ENCODE data around the gene OR51E1.

DNA sequence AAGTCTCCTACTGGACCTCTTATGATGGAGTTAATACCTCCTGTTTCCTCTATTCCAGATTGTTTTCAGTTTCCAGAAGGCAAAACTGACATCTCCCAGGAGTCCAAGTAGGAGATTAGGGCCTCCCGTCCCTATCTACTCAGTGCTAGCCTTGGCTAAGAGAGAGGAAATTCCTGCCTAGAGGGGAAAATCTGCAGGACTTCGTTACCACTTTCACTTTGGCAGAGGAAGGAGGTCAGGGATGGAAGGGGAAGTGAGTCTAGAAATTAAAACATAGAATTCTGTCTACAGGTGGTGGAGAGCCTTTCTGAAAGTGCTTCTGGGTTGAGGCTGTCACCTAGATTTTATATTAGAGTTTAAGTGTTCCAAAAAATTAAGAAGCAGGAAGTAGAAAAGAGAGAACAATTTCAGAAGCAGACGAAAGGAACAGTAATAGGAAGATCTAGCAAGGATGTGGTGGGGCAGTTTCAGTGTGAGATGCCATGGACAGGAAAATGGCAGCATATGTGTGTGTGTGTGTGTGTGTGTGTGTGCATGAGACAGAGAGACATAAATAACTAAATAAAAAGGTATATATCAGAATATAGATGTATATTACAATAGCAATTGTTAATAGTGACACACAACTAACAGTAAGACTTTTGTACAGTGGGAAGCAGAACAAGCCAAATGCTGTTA lies 33.4 kb upstream of the OR51E1 start:
- no peak for TF ChIP-seq POLR2A (IDR thresholded peaks at IDR 0.05)
- TF ChIP-seq, protein P1, sequence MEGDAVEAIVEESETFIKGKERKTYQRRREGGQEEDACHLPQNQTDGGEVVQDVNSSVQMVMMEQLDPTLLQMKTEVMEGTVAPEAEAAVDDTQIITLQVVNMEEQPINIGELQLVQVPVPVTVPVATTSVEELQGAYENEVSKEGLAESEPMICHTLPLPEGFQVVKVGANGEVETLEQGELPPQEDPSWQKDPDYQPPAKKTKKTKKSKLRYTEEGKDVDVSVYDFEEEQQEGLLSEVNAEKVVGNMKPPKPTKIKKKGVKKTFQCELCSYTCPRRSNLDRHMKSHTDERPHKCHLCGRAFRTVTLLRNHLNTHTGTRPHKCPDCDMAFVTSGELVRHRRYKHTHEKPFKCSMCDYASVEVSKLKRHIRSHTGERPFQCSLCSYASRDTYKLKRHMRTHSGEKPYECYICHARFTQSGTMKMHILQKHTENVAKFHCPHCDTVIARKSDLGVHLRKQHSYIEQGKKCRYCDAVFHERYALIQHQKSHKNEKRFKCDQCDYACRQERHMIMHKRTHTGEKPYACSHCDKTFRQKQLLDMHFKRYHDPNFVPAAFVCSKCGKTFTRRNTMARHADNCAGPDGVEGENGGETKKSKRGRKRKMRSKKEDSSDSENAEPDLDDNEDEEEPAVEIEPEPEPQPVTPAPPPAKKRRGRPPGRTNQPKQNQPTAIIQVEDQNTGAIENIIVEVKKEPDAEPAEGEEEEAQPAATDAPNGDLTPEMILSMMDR (IDR thresholded peaks at IDR 0.05) = no peak

Measured in uterus (tissue), 2 donors.